Stimulated activated CD4-positive, alpha-beta T cell treated with anti-CD3 and anti-CD28 coated beads, TNF-alpha, amount 100 ng/mL, for 48 hours (primary cell): ENCODE measurements around the gene HPSE2.
"Not testable (repeated sequence)": the region's sequence is repeated elsewhere in the genome, so short reads cannot be mapped to it uniquely, and the experiment has no call there.

ENCODE experiments used
- DNase-seq, 3 donors: peaks; one replicate each; pipeline ENCODE4 v3.0.0-alpha.2; 2020; ENCODE audit warnings: low read depth in 3 of 3

Gene HPSE2

GRCh38 chr10:99161165-99161564 lies 74.5 kb downstream of the HPSE2 start:
- no peak for DNase-seq

- DNase-seq, result no peak
These were observed 92.0 kb downstream of the HPSE2 start for GRCh38 chr10:99143651-99144050.

GRCh38 chr10:99143011-99143410 lies 92.6 kb downstream of the HPSE2 start:
- no peak for DNase-seq

GRCh38 chr10:99132897-99133296 lies 102.8 kb downstream of the HPSE2 start:
- DNase-seq, result not testable (repeated sequence)

- no peak for DNase-seq
These were observed 109.8 kb downstream of the HPSE2 start for GRCh38 chr10:99125879-99126278.

- no peak for DNase-seq
These were observed 111.3 kb downstream of the HPSE2 start for GRCh38 chr10:99124376-99124775.

- no peak for DNase-seq
These were observed 111.8 kb downstream of the HPSE2 start for GRCh38 chr10:99123851-99124250.

- no peak for DNase-seq
These were observed 112.3 kb downstream of the HPSE2 start for GRCh38 chr10:99123336-99123735.

GRCh38 chr10:99119258-99119748 lies 116.3 kb downstream of the HPSE2 start:
- DNase-seq, result no peak

- DNase-seq, result no peak
These were observed 119.9 kb downstream of the HPSE2 start for GRCh38 chr10:99115703-99116102.

- DNase-seq, result no peak
These were observed 150.3 kb downstream of the HPSE2 start for GRCh38 chr10:99085358-99085757.

- DNase-seq, result no peak
These were observed 151.5 kb downstream of the HPSE2 start for GRCh38 chr10:99084161-99084560.

- DNase-seq, result no peak
These were observed 155.2 kb downstream of the HPSE2 start for GRCh38 chr10:99080275-99080945.

GRCh38 chr10:99062591-99062990 lies 173.1 kb downstream of the HPSE2 start:
- DNase-seq, result no peak

- DNase-seq, result no peak
These were observed 176.9 kb downstream of the HPSE2 start for GRCh38 chr10:99058762-99059161.

GRCh38 chr10:99057936-99058690 lies 177.5 kb downstream of the HPSE2 start:
- DNase-seq, result no peak

- no peak for DNase-seq
These were observed 190.0 kb downstream of the HPSE2 start for GRCh38 chr10:99045671-99046070.

GRCh38 chr10:99042051-99042771 lies 193.4 kb downstream of the HPSE2 start:
- DNase-seq, result no peak

GRCh38 chr10:99041468-99041867 lies 194.2 kb downstream of the HPSE2 start:
- DNase-seq, result no peak

- no peak for DNase-seq
These were observed 221.8 kb downstream of the HPSE2 start for GRCh38 chr10:99013885-99014284.

- DNase-seq, result no peak
These were observed 225.4 kb downstream of the HPSE2 start for GRCh38 chr10:99010286-99010685.

GRCh38 chr10:99008054-99008453 lies 227.6 kb downstream of the HPSE2 start:
- no peak for DNase-seq

- no peak for DNase-seq
These were observed 228.2 kb downstream of the HPSE2 start for GRCh38 chr10:99007457-99007856.
